HepG2 (cell line): ENCODE measurements around the gene AKR1C4. TPM values are rescaled to one million over a fixed set of nuclear protein-coding genes. Genes with fewer than 3 reads are reported as not detected.

Experiments used
- ASH2L ChIP-seq: fragments of 300-600, 200-600 bp; sonication (generic); IDR thresholded peaks from 2 replicates; pipeline ENCODE4 v1.7.0; 2017; ENCODE audit warnings: low read depth, mild to moderate bottlenecking, moderate library complexity, mixed read lengths, low read length; ENCODE audit not compliant: insufficient read length
- CBX5 ChIP-seq: sonication (generic); formaldehyde crosslinking; IDR thresholded peaks from 2 replicates; pipeline ENCODE4 v1.4.0; 2020; ENCODE audit warnings: missing genetic modification reagents, borderline replicate concordance
- EED ChIP-seq: sonication (generic); formaldehyde crosslinking; IDR thresholded peaks from 2 replicates; pipeline ENCODE4 v1.5.0; 2020; ENCODE audit warnings: mild to moderate bottlenecking, missing genetic modification reagents
- FOXC1 ChIP-seq: sonication (generic); formaldehyde crosslinking; IDR thresholded peaks from 2 replicates; pipeline ENCODE4 v1.8.0; 2022; ENCODE audit warnings: mild to moderate bottlenecking, missing genetic modification reagents, borderline replicate concordance
- MEF2D ChIP-seq: sonication (generic); formaldehyde crosslinking; IDR thresholded peaks from 2 replicates; pipeline ENCODE4 v1.5.1; 2020; ENCODE audit warnings: mild to moderate bottlenecking, missing genetic modification reagents
- NR2C2 ChIP-seq: sonication (generic); formaldehyde crosslinking; IDR thresholded peaks from 2 replicates; pipeline ENCODE4 v1.4.0; 2020; ENCODE audit warnings: missing genetic modification reagents, mild to moderate bottlenecking, moderate library complexity, borderline replicate concordance
- NR2F2 ChIP-seq: IDR thresholded peaks from 2 replicates; pipeline ENCODE4 v1.6.1; 2012; ENCODE audit warnings: low read depth, inconsistent platforms, borderline replicate concordance
- NR2F6 ChIP-seq, 2 experiments: IDR thresholded peaks; 2 replicates each; pipeline ENCODE4 v1.6.1; 2016; ENCODE audit warnings: antibody characterized with exemption in 1 of 2, mild to moderate bottlenecking in 1 of 2
- ZBTB7A ChIP-seq: sonication (generic); formaldehyde crosslinking; IDR thresholded peaks from 2 replicates; pipeline ENCODE4 v1.8.0; 2022; ENCODE audit warnings: mild to moderate bottlenecking, missing genetic modification reagents
- ZC3H4 ChIP-seq: sonication (generic); formaldehyde crosslinking; IDR thresholded peaks from 2 replicates; pipeline ENCODE4 v1.4.0; 2020; ENCODE audit warnings: missing genetic modification reagents, borderline replicate concordance
- ZFAT ChIP-seq: sonication (generic); formaldehyde crosslinking; conservative IDR thresholded peaks from 2 replicates; pipeline ENCODE4 v1.8.1; 2023; ENCODE audit warnings: missing genetic modification reagents, inconsistent platforms
- ZNF121 ChIP-seq: sonication (generic); formaldehyde crosslinking; IDR thresholded peaks from 2 replicates; pipeline ENCODE4 v1.5.0; 2020; ENCODE audit warnings: mild to moderate bottlenecking, missing genetic modification reagents
- ZNF264 ChIP-seq: sonication (generic); formaldehyde crosslinking; IDR thresholded peaks from 2 replicates; pipeline ENCODE4 v1.4.0; 2020; ENCODE audit warnings: missing genetic modification reagents
- ZNF432 ChIP-seq: sonication (generic); formaldehyde crosslinking; IDR thresholded peaks from 2 replicates; pipeline ENCODE4 v1.5.0; 2020; ENCODE audit warnings: missing genetic modification reagents, mild to moderate bottlenecking, borderline replicate concordance
- ZNF670 ChIP-seq: sonication (generic); formaldehyde crosslinking; IDR thresholded peaks from 2 replicates; pipeline ENCODE4 v1.8.0; 2022; ENCODE audit warnings: mild to moderate bottlenecking, missing genetic modification reagents, borderline replicate concordance
- ZNF883 ChIP-seq: sonication (generic); formaldehyde crosslinking; IDR thresholded peaks from 2 replicates; pipeline ENCODE4 v1.5.1; 2020; ENCODE audit warnings: mild to moderate bottlenecking, missing genetic modification reagents; ENCODE audit errors: not compliant biosample characterization
- polyA plus RNA-seq, 8 experiments: library from polyadenylated mRNA; depleted of rRNA in 3 of 8; stranded (reverse) in 7 of 8; unstranded in 1 of 8; fragments of >200 nt; fragmentation: Illumina TruSeq in 4 of 8; extraction: Trizol in 4 of 8; gene quantifications; 2 replicates each; pipeline versions ENCODE4 v1.2.1 to v1.2.3, GENCODE V29; 2011 to 2016; ENCODE audit warnings: low read depth in 4 of 8, missing spikeins in 1 of 8, mixed read lengths in 1 of 8; ENCODE audit not compliant: insufficient read depth in 1 of 8
- total RNA-seq, 5 experiments: library from RNA; depleted of rRNA; stranded (reverse); fragments of >200 nt; fragmentation: Illumina TruSeq; extraction: Trizol; gene quantifications; 2 replicates each; pipeline ENCODE4 v1.2.3, GENCODE V29; 2016; ENCODE audit warnings: low read depth in 1 of 5
- TF ChIP-seq, protein P1 (sequence below): IDR thresholded peaks from 2 replicates; pipeline ENCODE4 v1.4.0; 2020; ENCODE audit warnings: mild to moderate bottlenecking, missing genetic modification reagents
- TF ChIP-seq, protein P2 (sequence below): IDR thresholded peaks from 2 replicates; pipeline ENCODE4 v1.6.1; 2016
- TF ChIP-seq, protein P3 (sequence below): sonication (generic); formaldehyde crosslinking; IDR thresholded peaks from 2 replicates; pipeline ENCODE4 v1.5.1; 2020; ENCODE audit warnings: missing genetic modification reagents, mild to moderate bottlenecking, borderline replicate concordance
- TF ChIP-seq, protein P4 (sequence below), 2 experiments: fragments of 450-650 bp in 1 of 2; sonication (generic) in 1 of 2; formaldehyde crosslinking; IDR thresholded peaks; 2 replicates each; pipeline versions ENCODE4 v1.5.0 to v1.8.0; 2020 to 2022; ENCODE audit warnings: mild to moderate bottlenecking in 1 of 2, missing genetic modification reagents in 1 of 2
- TF ChIP-seq, protein P5 (sequence below): sonication (generic); formaldehyde crosslinking; IDR thresholded peaks from 2 replicates; pipeline ENCODE4 v1.5.0; 2020; ENCODE audit warnings: mild to moderate bottlenecking, missing genetic modification reagents

Gene AKR1C4
- total and polyA plus RNA-seq, 2 of the 13 experiments (the other 11 are each of a cell fraction or from before 2014, with no cell fraction given), result 0.18 to 1.3 TPM

DNA sequence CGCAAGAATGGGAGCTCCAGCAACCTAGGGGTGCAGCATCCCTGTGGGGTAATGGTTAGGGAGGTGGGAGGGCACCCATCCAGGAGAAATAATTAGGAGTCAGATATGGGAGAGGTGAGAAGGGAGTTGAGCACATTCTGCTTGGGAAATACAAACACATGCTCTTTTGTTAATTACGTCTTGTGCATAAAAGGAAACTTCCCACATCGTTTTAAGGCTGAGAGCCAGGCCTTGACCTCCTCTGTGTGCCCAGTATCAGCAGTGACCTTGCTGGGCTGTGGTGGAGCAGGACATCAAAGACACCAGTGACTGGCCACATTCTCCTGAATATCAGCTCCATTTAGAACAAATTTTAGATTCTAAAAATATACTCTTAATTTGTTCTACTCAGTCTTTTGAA, 22.6 kb downstream of the AKR1C4 start (continued):
- no peak for TF ChIP-seq ZNF432
- TF ChIP-seq MEF2D, result no peak
- TF ChIP-seq, protein P1, sequence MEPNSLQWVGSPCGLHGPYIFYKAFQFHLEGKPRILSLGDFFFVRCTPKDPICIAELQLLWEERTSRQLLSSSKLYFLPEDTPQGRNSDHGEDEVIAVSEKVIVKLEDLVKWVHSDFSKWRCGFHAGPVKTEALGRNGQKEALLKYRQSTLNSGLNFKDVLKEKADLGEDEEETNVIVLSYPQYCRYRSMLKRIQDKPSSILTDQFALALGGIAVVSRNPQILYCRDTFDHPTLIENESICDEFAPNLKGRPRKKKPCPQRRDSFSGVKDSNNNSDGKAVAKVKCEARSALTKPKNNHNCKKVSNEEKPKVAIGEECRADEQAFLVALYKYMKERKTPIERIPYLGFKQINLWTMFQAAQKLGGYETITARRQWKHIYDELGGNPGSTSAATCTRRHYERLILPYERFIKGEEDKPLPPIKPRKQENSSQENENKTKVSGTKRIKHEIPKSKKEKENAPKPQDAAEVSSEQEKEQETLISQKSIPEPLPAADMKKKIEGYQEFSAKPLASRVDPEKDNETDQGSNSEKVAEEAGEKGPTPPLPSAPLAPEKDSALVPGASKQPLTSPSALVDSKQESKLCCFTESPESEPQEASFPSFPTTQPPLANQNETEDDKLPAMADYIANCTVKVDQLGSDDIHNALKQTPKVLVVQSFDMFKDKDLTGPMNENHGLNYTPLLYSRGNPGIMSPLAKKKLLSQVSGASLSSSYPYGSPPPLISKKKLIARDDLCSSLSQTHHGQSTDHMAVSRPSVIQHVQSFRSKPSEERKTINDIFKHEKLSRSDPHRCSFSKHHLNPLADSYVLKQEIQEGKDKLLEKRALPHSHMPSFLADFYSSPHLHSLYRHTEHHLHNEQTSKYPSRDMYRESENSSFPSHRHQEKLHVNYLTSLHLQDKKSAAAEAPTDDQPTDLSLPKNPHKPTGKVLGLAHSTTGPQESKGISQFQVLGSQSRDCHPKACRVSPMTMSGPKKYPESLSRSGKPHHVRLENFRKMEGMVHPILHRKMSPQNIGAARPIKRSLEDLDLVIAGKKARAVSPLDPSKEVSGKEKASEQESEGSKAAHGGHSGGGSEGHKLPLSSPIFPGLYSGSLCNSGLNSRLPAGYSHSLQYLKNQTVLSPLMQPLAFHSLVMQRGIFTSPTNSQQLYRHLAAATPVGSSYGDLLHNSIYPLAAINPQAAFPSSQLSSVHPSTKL, result peak; percentile 93
- TF ChIP-seq, protein P2, sequence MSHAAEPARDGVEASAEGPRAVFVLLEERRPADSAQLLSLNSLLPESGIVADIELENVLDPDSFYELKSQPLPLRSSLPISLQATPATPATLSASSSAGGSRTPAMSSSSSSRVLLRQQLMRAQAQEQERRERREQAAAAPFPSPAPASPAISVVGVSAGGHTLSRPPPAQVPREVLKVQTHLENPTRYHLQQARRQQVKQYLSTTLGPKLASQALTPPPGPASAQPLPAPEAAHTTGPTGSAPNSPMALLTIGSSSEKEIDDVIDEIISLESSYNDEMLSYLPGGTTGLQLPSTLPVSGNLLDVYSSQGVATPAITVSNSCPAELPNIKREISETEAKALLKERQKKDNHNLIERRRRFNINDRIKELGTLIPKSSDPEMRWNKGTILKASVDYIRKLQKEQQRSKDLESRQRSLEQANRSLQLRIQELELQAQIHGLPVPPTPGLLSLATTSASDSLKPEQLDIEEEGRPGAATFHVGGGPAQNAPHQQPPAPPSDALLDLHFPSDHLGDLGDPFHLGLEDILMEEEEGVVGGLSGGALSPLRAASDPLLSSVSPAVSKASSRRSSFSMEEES (CRISPR knock-in tag), result 0 out of 2 replicates have a peak, but pooled peaks have one; percentile 17
- peak; percentile 93 for TF ChIP-seq NR2F6 (IDR thresholded peaks at IDR 0.05)
- TF ChIP-seq NR2F6 (CRISPR knock-in tag; IDR thresholded peaks at IDR 0.05), result peak; percentile 95
- TF ChIP-seq NR2C2 (CRISPR knock-in tag), result peak; percentile 68
- TF ChIP-seq ZNF121 (CRISPR knock-in tag), result no peak
- TF ChIP-seq ZNF883 (CRISPR knock-in tag), result no peak
- no peak for TF ChIP-seq EED (CRISPR knock-in tag)
- no peak for TF ChIP-seq ZBTB7A (CRISPR knock-in tag)
- no peak for TF ChIP-seq FOXC1
- TF ChIP-seq, protein P3, sequence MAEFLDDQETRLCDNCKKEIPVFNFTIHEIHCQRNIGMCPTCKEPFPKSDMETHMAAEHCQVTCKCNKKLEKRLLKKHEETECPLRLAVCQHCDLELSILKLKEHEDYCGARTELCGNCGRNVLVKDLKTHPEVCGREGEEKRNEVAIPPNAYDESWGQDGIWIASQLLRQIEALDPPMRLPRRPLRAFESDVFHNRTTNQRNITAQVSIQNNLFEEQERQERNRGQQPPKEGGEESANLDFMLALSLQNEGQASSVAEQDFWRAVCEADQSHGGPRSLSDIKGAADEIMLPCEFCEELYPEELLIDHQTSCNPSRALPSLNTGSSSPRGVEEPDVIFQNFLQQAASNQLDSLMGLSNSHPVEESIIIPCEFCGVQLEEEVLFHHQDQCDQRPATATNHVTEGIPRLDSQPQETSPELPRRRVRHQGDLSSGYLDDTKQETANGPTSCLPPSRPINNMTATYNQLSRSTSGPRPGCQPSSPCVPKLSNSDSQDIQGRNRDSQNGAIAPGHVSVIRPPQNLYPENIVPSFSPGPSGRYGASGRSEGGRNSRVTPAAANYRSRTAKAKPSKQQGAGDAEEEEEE (CRISPR knock-in tag), result no peak
- no peak for TF ChIP-seq ZFAT (CRISPR knock-in tag)
- TF ChIP-seq, protein P4, sequence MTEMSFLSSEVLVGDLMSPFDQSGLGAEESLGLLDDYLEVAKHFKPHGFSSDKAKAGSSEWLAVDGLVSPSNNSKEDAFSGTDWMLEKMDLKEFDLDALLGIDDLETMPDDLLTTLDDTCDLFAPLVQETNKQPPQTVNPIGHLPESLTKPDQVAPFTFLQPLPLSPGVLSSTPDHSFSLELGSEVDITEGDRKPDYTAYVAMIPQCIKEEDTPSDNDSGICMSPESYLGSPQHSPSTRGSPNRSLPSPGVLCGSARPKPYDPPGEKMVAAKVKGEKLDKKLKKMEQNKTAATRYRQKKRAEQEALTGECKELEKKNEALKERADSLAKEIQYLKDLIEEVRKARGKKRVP (CRISPR knock-in tag; IDR thresholded peaks at IDR 0.05), result no peak
- TF ChIP-seq, protein P5, sequence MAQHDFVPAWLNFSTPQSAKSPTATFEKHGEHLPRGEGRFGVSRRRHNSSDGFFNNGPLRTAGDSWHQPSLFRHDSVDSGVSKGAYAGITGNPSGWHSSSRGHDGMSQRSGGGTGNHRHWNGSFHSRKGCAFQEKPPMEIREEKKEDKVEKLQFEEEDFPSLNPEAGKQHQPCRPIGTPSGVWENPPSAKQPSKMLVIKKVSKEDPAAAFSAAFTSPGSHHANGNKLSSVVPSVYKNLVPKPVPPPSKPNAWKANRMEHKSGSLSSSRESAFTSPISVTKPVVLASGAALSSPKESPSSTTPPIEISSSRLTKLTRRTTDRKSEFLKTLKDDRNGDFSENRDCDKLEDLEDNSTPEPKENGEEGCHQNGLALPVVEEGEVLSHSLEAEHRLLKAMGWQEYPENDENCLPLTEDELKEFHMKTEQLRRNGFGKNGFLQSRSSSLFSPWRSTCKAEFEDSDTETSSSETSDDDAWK (CRISPR knock-in tag), result no peak
- peak; percentile 22; the same call in 1 of the 2 replicates for TF ChIP-seq CBX5
- TF ChIP-seq ZC3H4, result no peak
- TF ChIP-seq ZNF264 (CRISPR knock-in tag), result peak; percentile 42; the same call in 1 of the 2 replicates
- no peak for TF ChIP-seq ZNF670 (CRISPR knock-in tag)
- TF ChIP-seq NR2F2, result peak; percentile 84
- TF ChIP-seq ASH2L, result no peak
